Measurements from ENCODE around the gene SORCS2. TPM values are rescaled to one million over a fixed set of nuclear protein-coding genes. Genes with fewer than 3 reads are reported as not detected.

Gene SORCS2
- total RNA-seq, 1 experiment from 2014 or later: not detected

GRCh38 chr4:7392438-7393421 is 200.4 kb downstream of the SORCS2 start:
- ChIA-PET POLR2A (no interaction called here), CTCF (interaction anchor here (0.6 to 1.1 kb wide), 3 partner anchors 10 to 33 kb away, joined by 3 to 4 read pairs (median 3); no protein-coding TSS in a partner anchor)
- Mint-ChIP-seq H3K4me1 (ENCODE audit: insufficient read depth, unreplicated experiment) (peaks cover 14% of the 10 kb centered on the region), H3K36me3 (ENCODE audit: insufficient read depth, unreplicated experiment) (no peaks in the 10 kb centered on the region), H3K4me3 (ENCODE audit: unreplicated experiment) (no peak overlapping the region), H3K27ac (ENCODE audit: low read depth, unreplicated experiment) (no peak overlapping the region), H3K9me3 (ENCODE audit: unreplicated experiment) (no peaks in the 10 kb centered on the region), H3K27me3 (ENCODE audit: insufficient read depth, unreplicated experiment) (peaks cover 20% of the 10 kb centered on the region)
- TF ChIP-seq, protein P1, sequence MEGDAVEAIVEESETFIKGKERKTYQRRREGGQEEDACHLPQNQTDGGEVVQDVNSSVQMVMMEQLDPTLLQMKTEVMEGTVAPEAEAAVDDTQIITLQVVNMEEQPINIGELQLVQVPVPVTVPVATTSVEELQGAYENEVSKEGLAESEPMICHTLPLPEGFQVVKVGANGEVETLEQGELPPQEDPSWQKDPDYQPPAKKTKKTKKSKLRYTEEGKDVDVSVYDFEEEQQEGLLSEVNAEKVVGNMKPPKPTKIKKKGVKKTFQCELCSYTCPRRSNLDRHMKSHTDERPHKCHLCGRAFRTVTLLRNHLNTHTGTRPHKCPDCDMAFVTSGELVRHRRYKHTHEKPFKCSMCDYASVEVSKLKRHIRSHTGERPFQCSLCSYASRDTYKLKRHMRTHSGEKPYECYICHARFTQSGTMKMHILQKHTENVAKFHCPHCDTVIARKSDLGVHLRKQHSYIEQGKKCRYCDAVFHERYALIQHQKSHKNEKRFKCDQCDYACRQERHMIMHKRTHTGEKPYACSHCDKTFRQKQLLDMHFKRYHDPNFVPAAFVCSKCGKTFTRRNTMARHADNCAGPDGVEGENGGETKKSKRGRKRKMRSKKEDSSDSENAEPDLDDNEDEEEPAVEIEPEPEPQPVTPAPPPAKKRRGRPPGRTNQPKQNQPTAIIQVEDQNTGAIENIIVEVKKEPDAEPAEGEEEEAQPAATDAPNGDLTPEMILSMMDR (IDR thresholded peaks at IDR 0.05; ENCODE audit: unreplicated experiment): no peak
- intact Hi-C loops (cut with micrococcal nuclease): no loop called here
- no TSS peak for BruUV-seq (replicated peaks)
- DNase-seq (ENCODE audit: unreplicated experiment): no peak

GRCh38 chr4:7393601-7394575 is 201.6 kb downstream of the SORCS2 start:
- TF ChIP-seq, protein P1 (IDR thresholded peaks at IDR 0.05; ENCODE audit: unreplicated experiment): no peak
- Mint-ChIP-seq H3K36me3 (ENCODE audit: insufficient read depth, unreplicated experiment) (no peaks in the 10 kb centered on the region), H3K4me1 (ENCODE audit: insufficient read depth, unreplicated experiment) (peaks cover 21% of the 10 kb centered on the region), H3K4me3 (ENCODE audit: unreplicated experiment) (no peak overlapping the region), H3K9me3 (ENCODE audit: unreplicated experiment) (no peaks in the 10 kb centered on the region), H3K27me3 (ENCODE audit: insufficient read depth, unreplicated experiment) (peaks cover 20% of the 10 kb centered on the region), H3K27ac (ENCODE audit: low read depth, unreplicated experiment) (no peak overlapping the region)
- ChIA-PET POLR2A (no interaction called here), CTCF (interaction anchor here (0.6 to 1.1 kb wide), 3 partner anchors 9 to 1226 kb away, joined by 3 to 4 read pairs (median 3); no protein-coding TSS in a partner anchor)
- intact Hi-C loops (cut with micrococcal nuclease): no loop called here
- no peak for DNase-seq (ENCODE audit: unreplicated experiment)
- no TSS peak for BruUV-seq (replicated peaks)

- peaks cover 11% of the 10 kb centered on the region for H3K27me3 Mint-ChIP-seq (ENCODE audit: insufficient read depth, unreplicated experiment)
- no peaks in the 10 kb centered on the region for H3K9me3 Mint-ChIP-seq (ENCODE audit: unreplicated experiment)
- TF ChIP-seq, protein P1 (IDR thresholded peaks at IDR 0.05; ENCODE audit: unreplicated experiment): no peak
- intact Hi-C loops (cut with micrococcal nuclease): no loop called here
- H3K36me3 Mint-ChIP-seq (ENCODE audit: insufficient read depth, unreplicated experiment): no peaks in the 10 kb centered on the region
- no peak overlapping the region for H3K4me3 Mint-ChIP-seq (ENCODE audit: unreplicated experiment)
- no peak overlapping the region for H3K27ac Mint-ChIP-seq (ENCODE audit: low read depth, unreplicated experiment)
- no peak for DNase-seq (ENCODE audit: unreplicated experiment)
- ChIA-PET CTCF (interaction anchor here (0.6 kb wide), 1 partner anchor 1226 kb away, joined by 3 read pairs; no protein-coding TSS in a partner anchor), POLR2A (no interaction called here)
- no TSS peak for BruUV-seq (replicated peaks)
- H3K4me1 Mint-ChIP-seq (ENCODE audit: insufficient read depth, unreplicated experiment): peaks cover 21% of the 10 kb centered on the region
Observed at GRCh38 chr4:7394681-7395451, 202.5 kb downstream of the SORCS2 start.

Data from MCF 10A (cell line).